HG02943 (cell line): ENCODE results near the gene ARHGEF28.

Source experiments
- ATAC-seq: cut with Tn5 transposase; IDR thresholded peaks from one replicate; pipeline ENCODE4 v1.9.1; 2021; ENCODE audit warnings: mild to moderate bottlenecking, low read depth, moderate library complexity; ENCODE audit not compliant: unreplicated experiment

Gene ARHGEF28

GRCh38 chr5:73766902-73767301 lies 140.9 kb downstream of the ARHGEF28 start:
- ATAC-seq: no peak

- ATAC-seq: no peak
These were observed 144.4 kb downstream of the ARHGEF28 start for GRCh38 chr5:73770172-73771025.

- ATAC-seq: no peak
These were observed 148.9 kb downstream of the ARHGEF28 start for GRCh38 chr5:73774924-73775323.

- ATAC-seq: no peak
These were observed 150.4 kb downstream of the ARHGEF28 start for GRCh38 chr5:73776405-73776804.

GRCh38 chr5:73777192-73777591 lies 151.2 kb downstream of the ARHGEF28 start:
- no peak for ATAC-seq

GRCh38 chr5:73780302-73781080 lies 154.5 kb downstream of the ARHGEF28 start:
- no peak for ATAC-seq

GRCh38 chr5:73781107-73781768 lies 155.2 kb downstream of the ARHGEF28 start:
- ATAC-seq: no peak

GRCh38 chr5:73783828-73784227 lies 157.8 kb downstream of the ARHGEF28 start:
- no peak for ATAC-seq

GRCh38 chr5:73786043-73786831 lies 160.2 kb downstream of the ARHGEF28 start:
- no peak for ATAC-seq

- no peak for ATAC-seq
These were observed 163.9 kb downstream of the ARHGEF28 start for GRCh38 chr5:73789851-73790281.

GRCh38 chr5:73791389-73791788 lies 165.4 kb downstream of the ARHGEF28 start:
- ATAC-seq: no peak

- ATAC-seq: no peak
These were observed 166.8 kb downstream of the ARHGEF28 start for GRCh38 chr5:73792687-73793320.

GRCh38 chr5:73793911-73794310 lies 167.9 kb downstream of the ARHGEF28 start:
- no peak for ATAC-seq

GRCh38 chr5:73796164-73797131 lies 170.5 kb downstream of the ARHGEF28 start:
- peak; percentile 50 for ATAC-seq

GRCh38 chr5:73797132-73797510 lies 171.1 kb downstream of the ARHGEF28 start:
- ATAC-seq: no peak

- no peak for ATAC-seq
These were observed 173.5 kb downstream of the ARHGEF28 start for GRCh38 chr5:73799401-73799972.

- ATAC-seq: no peak
These were observed 175.7 kb downstream of the ARHGEF28 start for GRCh38 chr5:73801686-73802085.

GRCh38 chr5:73805449-73805848 lies 179.5 kb downstream of the ARHGEF28 start:
- ATAC-seq: no peak
